Stimulated activated CD8-positive, alpha-beta memory T cell treated with anti-CD3 and anti-CD28 coated beads, Interleukin-2, amount 100 ng/mL, for 48 hours (primary cell): ENCODE data around the gene PIAS2.
"Not testable (repeated sequence)": the region's sequence is repeated elsewhere in the genome, so short reads cannot be mapped to it uniquely, and the experiment has no call there.

Source experiments
- DNase-seq, 2 donors: peaks; one replicate each; pipeline ENCODE4 v3.0.0-alpha.2; 2020; ENCODE audit warnings: low read depth in 2 of 2

Gene PIAS2

GRCh38 chr18:46899274-46899948 lies 17.9 kb downstream of the PIAS2 start:
- no peak for DNase-seq

GRCh38 chr18:46894124-46894523 lies 23.2 kb downstream of the PIAS2 start:
- DNase-seq, result no peak

- DNase-seq, result no peak
These were observed 23.9 kb downstream of the PIAS2 start for GRCh38 chr18:46893360-46893759.

- DNase-seq, result no peak
These were observed 24.5 kb downstream of the PIAS2 start for GRCh38 chr18:46892842-46893241.

GRCh38 chr18:46891742-46892214 lies 25.5 kb downstream of the PIAS2 start:
- no peak for DNase-seq

- no peak for DNase-seq
These were observed 28.3 kb downstream of the PIAS2 start for GRCh38 chr18:46888965-46889364.

- no peak for DNase-seq
These were observed 30.4 kb downstream of the PIAS2 start for GRCh38 chr18:46886893-46887292.

GRCh38 chr18:46883180-46883579 lies 34.1 kb downstream of the PIAS2 start:
- DNase-seq, result no peak

GRCh38 chr18:46877329-46877987 lies 39.8 kb downstream of the PIAS2 start:
- DNase-seq, result no peak

GRCh38 chr18:46868169-46868921 lies 49.0 kb downstream of the PIAS2 start:
- no peak for DNase-seq

GRCh38 chr18:46867367-46868143 lies 49.8 kb downstream of the PIAS2 start:
- DNase-seq, result no peak

- no peak for DNase-seq
These were observed 50.8 kb downstream of the PIAS2 start for GRCh38 chr18:46866523-46866922.

- DNase-seq, result not testable (repeated sequence)
These were observed 52.1 kb downstream of the PIAS2 start for GRCh38 chr18:46865245-46865644.

GRCh38 chr18:46859855-46860254 lies 57.5 kb downstream of the PIAS2 start:
- no peak for DNase-seq

GRCh38 chr18:46858290-46858689 lies 59.0 kb downstream of the PIAS2 start:
- no peak for DNase-seq

GRCh38 chr18:46856973-46857372 lies 60.3 kb downstream of the PIAS2 start:
- DNase-seq, result no peak

- DNase-seq, result no peak
These were observed 68.3 kb downstream of the PIAS2 start for GRCh38 chr18:46849007-46849406.

- no peak for DNase-seq
These were observed 73.9 kb downstream of the PIAS2 start for GRCh38 chr18:46843372-46843771.

GRCh38 chr18:46842583-46842982 lies 74.7 kb downstream of the PIAS2 start:
- DNase-seq, result no peak

GRCh38 chr18:46833899-46834298 lies 83.4 kb downstream of the PIAS2 start:
- no peak for DNase-seq

- DNase-seq, result no peak
These were observed 84.5 kb downstream of the PIAS2 start for GRCh38 chr18:46832849-46833248.

GRCh38 chr18:46832422-46832821 lies 84.9 kb downstream of the PIAS2 start:
- DNase-seq, result not testable (repeated sequence)
